GOT3 (cell line): Measurements from ENCODE around the gene BTN2A1.
"Not testable (repeated sequence)": the region's sequence is repeated elsewhere in the genome, so short reads cannot be mapped to it uniquely, and the experiment has no call there.

Experiments used
- DNase-seq: peaks from one replicate; lab custom pipeline; 2025; ENCODE audit warnings: mixed read lengths; lab: John Stamatoyannopoulos, UW

BTN2A1 gene

DNA sequence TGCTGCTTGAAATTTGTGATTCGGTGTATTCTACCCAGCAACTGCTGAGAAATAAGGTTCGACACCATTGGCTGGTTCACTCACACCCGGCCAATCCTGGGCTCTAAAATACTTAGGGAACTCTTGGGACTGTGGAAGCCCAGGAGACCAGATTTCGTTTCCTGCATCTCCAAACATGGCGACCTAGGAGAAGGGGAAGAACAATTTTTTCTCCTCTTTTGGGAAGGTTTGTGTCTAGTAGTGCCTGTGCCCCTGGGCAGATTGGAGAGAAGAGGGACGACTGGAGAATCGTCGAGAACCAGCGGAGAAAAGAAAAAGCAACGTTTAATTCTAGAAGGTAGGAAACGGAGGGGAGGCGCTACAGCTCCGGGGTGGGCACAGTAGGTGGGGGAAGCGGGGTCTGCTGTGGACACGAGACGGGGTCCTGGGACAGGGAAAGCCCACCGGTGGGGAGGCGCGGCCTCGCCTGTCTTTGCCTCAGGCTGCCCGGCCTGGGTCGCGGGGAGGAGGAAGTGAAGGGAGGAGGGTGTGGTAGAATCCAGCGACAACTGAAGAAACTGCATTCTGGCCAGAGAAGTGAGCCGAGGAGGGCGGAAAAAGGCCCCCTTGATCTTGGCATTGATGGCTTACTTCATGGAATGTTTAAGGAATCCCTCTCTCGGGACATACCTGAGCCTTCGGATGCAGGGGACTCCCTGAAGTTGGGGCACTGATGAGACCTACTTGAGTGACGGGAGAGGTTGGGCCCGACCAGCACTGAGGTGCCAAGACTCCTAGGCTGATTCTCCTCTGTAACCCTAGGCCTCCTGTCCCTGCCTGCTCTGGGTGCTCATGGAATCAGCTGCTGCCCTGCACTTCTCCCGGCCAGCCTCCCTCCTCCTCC lies at the start of gene BTN2A1:
TSS of gene BTN2A1 (plus strand) at position 150 of the 883 bp plus-strand sequence. CDS start at position 832, 682 bp downstream.
- peak; percentile 30 for DNase-seq

DNA sequence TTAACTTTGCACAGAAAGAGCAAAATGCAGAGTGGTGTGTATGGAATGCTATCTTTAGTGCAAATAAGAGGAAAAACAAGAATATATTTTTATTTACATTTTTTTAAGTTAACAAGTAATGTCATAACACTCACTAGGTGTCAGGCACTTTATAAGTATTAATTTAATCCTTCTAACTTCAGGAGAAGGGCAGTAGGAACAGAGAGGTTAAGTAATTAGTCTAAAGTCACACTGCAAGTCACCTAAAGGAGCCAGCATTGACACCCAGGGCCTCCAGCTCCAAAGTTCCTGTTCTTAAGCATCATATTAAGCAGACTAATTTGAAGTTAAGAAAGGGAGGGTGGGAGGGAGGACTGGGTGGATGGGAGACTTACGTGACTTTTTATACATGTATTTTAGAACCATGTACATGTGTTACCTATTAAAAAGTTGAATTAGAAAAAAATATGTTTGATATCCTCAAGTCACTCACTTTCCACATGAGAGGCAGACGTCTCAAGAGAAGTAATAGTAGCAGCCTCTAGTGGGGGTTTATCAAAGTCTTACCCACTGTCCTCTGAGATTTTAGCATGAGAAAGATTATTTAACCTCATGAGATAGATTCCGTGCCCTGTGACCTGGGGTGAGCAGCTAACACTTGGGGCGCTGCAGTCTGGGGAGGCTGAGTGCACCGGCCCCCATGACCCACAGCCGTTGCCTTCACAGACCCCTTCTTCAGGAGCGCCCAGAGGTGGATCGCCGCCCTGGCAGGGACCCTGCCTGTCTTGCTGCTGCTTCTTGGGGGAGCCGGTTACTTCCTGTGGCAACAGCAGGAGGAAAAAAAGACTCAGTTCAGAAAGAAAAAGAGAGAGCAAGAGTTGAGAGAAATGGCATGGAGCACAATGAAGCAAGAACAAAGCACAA lies 48.7 kb upstream of the BTN2A1 start:
- no peak for DNase-seq

DNA sequence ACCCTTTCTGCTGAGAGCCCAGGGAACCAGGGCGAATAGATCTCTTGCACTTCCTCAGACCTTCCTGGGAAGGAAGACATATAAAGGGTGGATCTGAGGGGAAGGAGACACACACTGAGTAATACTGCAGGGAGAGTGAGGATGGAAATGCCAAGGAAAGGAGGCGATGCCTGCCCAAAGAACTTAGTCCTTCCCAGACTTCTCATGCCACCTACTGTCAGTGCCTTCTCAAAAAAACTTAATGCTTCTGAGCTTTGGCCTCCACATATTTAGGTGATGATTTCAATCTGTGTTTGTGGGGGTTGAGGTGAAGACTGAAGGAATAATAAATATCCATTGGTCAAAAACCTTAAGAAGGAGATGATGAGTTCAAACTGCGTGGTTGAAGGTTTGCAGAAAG lies 46.0 kb upstream of the BTN2A1 start:
- no peak for DNase-seq

GRCh38 chr6:26412228-26412627 lies 45.5 kb upstream of the BTN2A1 start:
- no peak for DNase-seq

DNA sequence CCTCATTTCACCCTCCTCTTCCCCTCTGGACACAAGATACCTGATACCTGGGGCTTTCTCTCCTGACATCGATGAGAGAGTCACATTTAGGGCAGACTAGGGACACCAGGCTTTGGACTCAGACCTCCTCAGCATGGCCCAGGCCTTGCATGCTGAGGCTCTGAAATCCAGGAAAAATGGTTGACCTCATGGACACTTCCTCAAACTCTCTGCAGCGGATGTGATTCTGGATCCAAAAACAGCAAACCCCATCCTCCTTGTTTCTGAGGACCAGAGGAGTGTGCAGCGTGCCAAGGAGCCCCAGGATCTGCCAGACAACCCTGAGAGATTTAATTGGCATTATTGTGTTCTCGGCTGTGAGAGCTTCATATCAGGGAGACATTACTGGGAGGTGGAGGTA lies 44.8 kb upstream of the BTN2A1 start:
- DNase-seq: no peak

DNA sequence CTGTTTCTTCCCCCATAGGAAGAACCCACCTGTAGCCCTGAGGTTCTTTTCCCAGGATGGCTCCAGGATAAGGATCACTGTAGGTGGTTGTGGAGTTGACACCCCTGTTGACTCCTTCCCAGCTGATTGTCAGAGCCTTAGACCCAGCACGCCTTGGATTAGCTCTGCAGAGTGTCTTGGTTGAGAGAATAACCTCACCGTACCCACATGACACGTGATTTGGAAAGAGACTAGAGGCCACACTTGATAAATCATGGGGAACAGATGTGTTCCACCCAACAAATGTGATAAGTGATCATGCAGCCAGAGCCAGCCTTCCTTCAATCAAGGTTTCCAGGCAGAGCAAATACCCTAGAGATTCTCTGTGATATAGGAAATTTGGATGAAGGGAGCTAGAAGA lies 43.5 kb upstream of the BTN2A1 start:
- DNase-seq: no peak

DNA sequence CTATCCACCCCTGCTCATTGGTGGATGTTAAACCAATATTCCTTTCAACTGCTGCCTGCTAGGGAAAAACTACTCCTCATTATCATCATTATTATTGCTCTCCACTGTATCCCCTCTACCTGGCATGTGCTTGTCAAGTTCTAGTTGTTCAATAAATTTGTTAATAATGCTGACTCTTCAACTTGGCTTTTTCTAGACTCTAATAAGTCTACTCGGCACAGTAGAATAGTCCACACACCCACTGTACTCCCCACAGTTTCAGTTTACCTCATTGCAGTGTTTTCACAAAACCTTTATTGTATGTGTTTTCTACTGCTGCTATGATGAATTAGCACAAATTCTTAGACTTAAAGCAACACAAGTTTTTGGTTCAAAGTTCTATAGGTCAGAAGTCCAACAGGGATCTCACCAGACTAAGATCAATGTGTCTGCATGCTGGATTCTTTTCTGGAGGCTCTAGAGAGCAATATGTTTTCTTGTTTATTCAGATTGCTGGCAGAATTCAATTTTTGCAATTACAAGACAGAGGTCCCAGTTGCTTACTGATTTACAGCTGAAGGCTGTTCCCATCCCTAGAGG lies 42.6 kb upstream of the BTN2A1 start:
- no peak for DNase-seq

GRCh38 chr6:26415791-26416190 lies 42.0 kb upstream of the BTN2A1 start:
- DNase-seq: no peak

DNA sequence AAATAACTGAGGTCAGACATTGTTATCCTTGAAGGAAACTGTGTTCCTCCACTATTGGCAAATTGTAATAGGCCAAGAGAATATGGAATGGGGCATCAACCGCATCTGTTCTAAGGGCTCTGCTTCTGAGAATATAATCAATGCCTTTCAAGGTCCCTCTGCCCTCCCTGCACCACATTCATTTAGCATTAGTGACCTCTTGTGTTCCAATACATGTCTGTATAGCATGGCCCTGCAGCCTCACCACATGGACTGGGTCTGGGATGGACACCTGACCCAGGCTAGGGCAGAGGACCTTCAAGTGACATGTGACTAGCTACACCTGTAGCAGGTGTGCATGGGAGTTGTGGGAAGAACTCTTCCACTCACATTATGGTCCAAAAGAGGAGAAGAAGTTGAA lies 41.5 kb upstream of the BTN2A1 start:
- DNase-seq: no peak

DNA sequence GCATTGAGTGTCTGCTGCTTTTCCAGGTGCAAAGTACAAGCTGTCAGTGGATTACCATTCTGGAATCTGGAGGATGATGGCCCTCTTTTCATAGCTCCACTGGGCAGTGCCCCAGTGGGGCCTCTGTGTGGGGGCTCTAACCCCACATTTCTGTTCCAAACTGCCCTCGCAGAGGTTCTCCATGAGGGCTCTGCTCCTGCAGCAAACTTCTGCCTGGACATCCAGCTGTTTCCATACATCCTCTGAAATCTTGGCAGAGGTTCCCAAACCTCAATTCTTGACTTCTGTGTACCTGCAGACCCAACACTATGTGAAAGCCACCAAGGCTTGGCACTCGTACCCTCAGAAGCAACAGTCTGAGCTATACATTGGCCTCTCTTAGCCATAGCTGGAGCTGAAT lies 39.7 kb upstream of the BTN2A1 start:
- DNase-seq: not testable (repeated sequence)

- DNase-seq: not testable (repeated sequence)
These were observed 39.0 kb upstream of the BTN2A1 start for GRCh38 chr6:26418795-26419194.

- no peak for DNase-seq
These were observed 37.0 kb upstream of the BTN2A1 start for GRCh38 chr6:26420688-26421171.

GRCh38 chr6:26421259-26422144 lies 36.3 kb upstream of the BTN2A1 start:
- peak; percentile 17 for DNase-seq

DNA sequence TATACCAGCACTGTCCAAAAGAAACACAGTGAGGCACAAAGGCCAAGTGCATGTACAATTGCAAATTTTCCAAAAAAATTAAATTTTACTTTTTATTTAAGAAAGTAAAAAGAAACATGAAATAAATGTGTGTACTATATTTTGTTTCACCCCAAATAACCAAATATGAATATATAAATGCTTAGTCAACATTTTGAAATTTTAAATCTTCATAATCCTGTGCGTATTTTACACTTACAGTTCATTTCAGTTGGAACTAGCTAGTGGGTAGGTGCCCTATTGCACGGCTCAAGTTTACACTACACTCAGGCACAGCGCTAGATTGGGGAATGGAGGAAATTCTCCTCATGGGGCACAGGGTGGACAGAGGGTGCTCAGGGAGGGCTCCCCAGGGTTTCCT lies 35.4 kb upstream of the BTN2A1 start:
- DNase-seq: no peak

- no peak for DNase-seq
These were observed 30.9 kb upstream of the BTN2A1 start for GRCh38 chr6:26426691-26427450.

- no peak for DNase-seq
These were observed 30.3 kb upstream of the BTN2A1 start for GRCh38 chr6:26427451-26427809.

- no peak for DNase-seq
These were observed 29.5 kb upstream of the BTN2A1 start for GRCh38 chr6:26428206-26428605.

DNA sequence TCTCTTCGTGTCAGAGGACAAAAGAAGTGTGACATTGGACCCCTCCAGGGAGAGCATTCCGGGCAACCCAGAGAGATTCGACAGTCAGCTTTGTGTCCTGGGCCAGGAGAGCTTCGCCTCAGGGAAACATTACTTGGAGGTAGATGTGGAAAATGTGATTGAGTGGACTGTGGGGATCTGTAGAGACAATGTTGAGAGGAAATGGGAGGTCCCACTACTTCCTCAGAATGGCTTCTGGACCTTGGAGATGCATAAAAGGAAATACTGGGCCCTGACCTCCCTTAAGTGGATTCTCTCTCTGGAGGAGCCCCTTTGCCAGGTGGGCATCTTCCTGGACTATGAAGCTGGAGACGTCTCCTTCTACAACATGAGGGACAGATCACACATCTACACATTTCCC lies 27.0 kb upstream of the BTN2A1 start:
- DNase-seq: no peak

GRCh38 chr6:26431258-26432172 lies 26.2 kb upstream of the BTN2A1 start:
- DNase-seq: no peak
